NCI-H2227 (cell line): ENCODE data around the gene LRRC26.
"Not testable (repeated sequence)": the region's sequence is repeated elsewhere in the genome, so short reads cannot be mapped to it uniquely, and the experiment has no call there.

Experiments
- DNase-seq: peaks from one replicate; lab custom pipeline; 2025; ENCODE audit not compliant: unreplicated experiment; lab: John Stamatoyannopoulos, UW

Gene LRRC26

DNA sequence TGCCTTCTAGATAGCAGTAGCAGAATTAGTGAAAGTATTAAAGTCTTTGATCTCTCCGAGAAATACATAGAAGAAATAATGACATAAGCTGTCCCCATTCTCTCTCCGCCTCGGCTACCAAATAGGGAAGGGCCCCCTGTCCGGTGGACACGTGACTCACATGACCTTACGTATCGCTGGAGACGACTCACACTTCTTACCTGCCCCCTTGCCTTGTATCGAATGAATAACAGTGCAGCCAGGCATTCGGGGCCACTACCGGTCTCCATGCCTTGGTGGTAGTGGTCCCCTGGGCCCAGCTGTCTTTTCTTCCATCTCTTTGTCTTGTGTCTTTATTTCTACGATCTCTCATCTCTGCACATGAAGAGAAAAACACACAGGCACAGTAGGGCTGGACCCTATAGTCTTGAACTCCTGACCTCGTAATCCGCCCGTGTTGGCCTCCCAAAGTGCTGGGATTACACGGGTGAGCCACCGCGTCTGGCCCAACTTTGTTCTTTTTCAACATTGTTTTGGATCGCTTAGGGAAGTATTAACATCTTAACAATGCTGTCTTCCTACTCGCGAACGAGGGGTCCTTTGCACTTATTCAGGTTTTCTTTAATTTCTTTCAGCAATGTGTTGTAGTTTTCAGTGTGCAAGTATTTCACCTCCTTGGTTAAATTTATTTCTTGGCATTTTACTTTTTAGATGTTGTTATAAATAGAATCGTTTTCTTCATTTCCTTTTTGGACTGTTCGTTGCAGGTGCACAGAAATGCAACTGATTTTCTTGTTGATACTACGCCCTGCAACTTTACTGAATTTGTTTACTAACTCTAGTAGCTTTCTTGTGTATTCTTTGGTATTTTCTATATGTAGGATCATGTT, 47.7 kb downstream of the LRRC26 start:
- DNase-seq: not testable (repeated sequence)
